ENCODE measurements around the gene ANP32B. TPM values are rescaled to one million over a fixed set of nuclear protein-coding genes. Genes with fewer than 3 reads are reported as not detected.

ANP32B gene
- polyA plus RNA-seq, 2 of the 4 experiments (the other 2 are of a cell fraction) = 127 to 360 TPM

DNA sequence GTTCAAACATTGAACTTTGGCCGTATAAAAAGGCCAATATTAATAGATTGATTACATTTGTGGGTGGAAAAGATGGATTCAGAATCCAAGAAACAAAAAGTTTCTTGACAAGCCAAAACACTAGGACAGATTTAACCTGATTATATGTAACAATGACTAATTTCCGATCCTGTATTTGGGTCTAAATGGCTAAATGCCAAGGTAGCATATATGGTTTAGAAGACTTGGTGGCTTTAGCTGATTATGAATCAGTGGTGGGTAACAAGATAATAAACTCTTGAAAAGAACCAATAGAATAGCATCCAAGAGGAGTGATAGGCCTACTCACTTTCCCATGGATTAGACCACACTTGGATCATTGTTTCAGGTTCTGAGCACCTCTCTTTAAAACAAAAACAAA lies 21.8 kb upstream of the ANP32B start:
- ChIA-PET POLR2A (no interaction called here), CTCF (interaction anchor here (0.6 to 3.8 kb wide), 7 partner anchors 11 to 73 kb away, joined by 3 to 17 read pairs (median 6); partner anchors contain the start of genes ANP32B and TRMO)

DNA sequence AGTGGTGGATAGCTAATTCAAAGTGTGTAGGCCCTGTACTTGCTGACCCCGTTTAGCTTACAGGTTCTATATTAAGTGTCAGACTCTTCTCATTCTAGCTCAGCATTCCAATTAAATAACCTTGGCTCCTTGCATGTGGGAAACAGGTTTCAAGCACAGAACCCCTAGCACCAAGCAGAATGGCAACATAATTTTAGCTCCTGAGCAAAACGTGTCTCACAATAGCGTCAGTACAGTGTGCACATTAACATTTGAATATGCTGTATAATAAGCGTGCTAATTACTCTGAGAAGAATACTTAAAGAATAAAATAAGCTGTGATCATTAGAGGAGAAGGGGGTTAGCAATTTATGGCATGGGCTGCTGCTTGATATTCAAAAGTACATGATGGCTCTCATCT lies 21.0 kb upstream of the ANP32B start:
- FAIRE-seq (no peak), ATAC-seq (no peak), DNase-seq (ENCODE audit: low read depth in 1 of 2, low spot score in 1 of 2) (no peak)
- Histone ChIP-seq H3K4me2 (no peak overlapping the region), H3K4me3 (no peak overlapping the region), H3K4me1 (no peaks in the 10 kb centered on the region), H3K27ac (no peak overlapping the region), H3K9me3 (no peaks in the 10 kb centered on the region)
- 58% methylated on average over 4 of the region's 4 CpGs for WGBS (ENCODE audit: missing lambda C conversion rate)
- ChIA-PET POLR2A (no interaction called here), CTCF (interaction anchor here (1.0 to 3.8 kb wide), 6 partner anchors 10 to 72 kb away, joined by 3 to 17 read pairs (median 6); partner anchors contain the start of genes ANP32B and TRMO)
- TF ChIP-seq RCOR1 (IDR thresholded peaks at IDR 0.05; ENCODE audit: low read depth, low read length) (no peak), CBX8 (IDR thresholded peaks at IDR 0.05) (no peak), JUN (IDR thresholded peaks at IDR 0.05) (no peak), KDM1A (IDR thresholded peaks at IDR 0.05; ENCODE audit: low read depth) (no peak), EHMT2 (IDR thresholded peaks at IDR 0.05; ENCODE audit: low read depth) (no peak), EP300 (IDR thresholded peaks at IDR 0.05) (no peak), ATOH8 (CRISPR knock-in tag; IDR thresholded peaks at IDR 0.05; ENCODE audit: low read depth) (no peak), SMC3 (IDR thresholded peaks at IDR 0.05) (no peak), ZSCAN20 (CRISPR knock-in tag; IDR thresholded peaks at IDR 0.05) (no peak), MYC (IDR thresholded peaks at IDR 0.05; ENCODE audit: borderline replicate concordance, low read length) (no peak), FOSB (CRISPR knock-in tag; IDR thresholded peaks at IDR 0.05) (no peak)
- TF ChIP-seq, protein P1, sequence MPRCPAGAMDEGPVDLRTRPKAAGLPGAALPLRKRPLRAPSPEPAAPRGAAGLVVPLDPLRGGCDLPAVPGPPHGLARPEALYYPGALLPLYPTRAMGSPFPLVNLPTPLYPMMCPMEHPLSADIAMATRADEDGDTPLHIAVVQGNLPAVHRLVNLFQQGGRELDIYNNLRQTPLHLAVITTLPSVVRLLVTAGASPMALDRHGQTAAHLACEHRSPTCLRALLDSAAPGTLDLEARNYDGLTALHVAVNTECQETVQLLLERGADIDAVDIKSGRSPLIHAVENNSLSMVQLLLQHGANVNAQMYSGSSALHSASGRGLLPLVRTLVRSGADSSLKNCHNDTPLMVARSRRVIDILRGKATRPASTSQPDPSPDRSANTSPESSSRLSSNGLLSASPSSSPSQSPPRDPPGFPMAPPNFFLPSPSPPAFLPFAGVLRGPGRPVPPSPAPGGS (IDR thresholded peaks at IDR 0.05) = no peak

More for the DNA sequence above, 21.8 kb upstream of the ANP32B start:
- Histone ChIP-seq H3K4me1 (no peaks in the 10 kb centered on the region), H3K27ac (no peak overlapping the region), H3K9me3 (no peaks in the 10 kb centered on the region), H3K4me2 (no peak overlapping the region), H3K4me3 (no peak overlapping the region)
- DNase-seq (ENCODE audit: low read depth in 1 of 2, low spot score in 1 of 2) (no peak), FAIRE-seq (no peak), ATAC-seq (no peak)
- TF ChIP-seq MAX (IDR thresholded peaks at IDR 0.05) = no peak
- TF ChIP-seq HOXB13 (CRISPR knock-in tag; IDR thresholded peaks at IDR 0.05; ENCODE audit: low read depth) = no peak
- WGBS (ENCODE audit: missing lambda C conversion rate) = 73% methylated on average over 2 of the region's 2 CpGs

DNA sequence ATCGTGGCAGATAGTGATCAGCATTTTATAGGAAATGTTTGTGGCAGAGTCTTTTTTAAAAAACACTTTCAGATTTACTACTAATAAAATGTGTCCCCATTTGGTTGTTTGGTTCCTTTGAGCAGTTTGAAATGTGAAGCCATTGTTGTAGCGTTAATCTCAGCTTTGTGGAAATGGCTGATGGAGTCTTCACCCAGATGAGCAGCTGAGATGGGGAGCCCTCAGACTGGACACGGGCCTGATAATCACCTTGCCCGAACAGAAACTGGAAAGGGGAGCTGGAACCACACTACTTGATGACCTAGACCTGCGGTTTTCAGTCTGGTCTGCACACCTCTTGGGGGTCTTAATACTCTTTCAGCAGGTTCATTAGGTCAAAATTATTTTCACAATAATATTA lies 20.6 kb upstream of the ANP32B start:
- Histone ChIP-seq H3K4me1 (no peaks in the 10 kb centered on the region), H3K27ac (no peak overlapping the region), H3K4me2 (no peak overlapping the region), H3K4me3 (no peak overlapping the region), H3K9me3 (no peaks in the 10 kb centered on the region)
- no peak for DNase-seq (ENCODE audit: low read depth in 1 of 2, low spot score in 1 of 2)
- POLR2A ChIA-PET = no interaction called here
- FAIRE-seq = no peak
- WGBS (ENCODE audit: missing lambda C conversion rate) = 56% methylated on average over 5 of the region's 5 CpGs
- no peak for ATAC-seq
- CTCF ChIA-PET = interaction anchor here (1.5 to 3.8 kb wide), 5 partner anchors 10 to 72 kb away, joined by 5 to 17 read pairs (median 6); partner anchors contain the start of genes ANP32B and TRMO
- TF ChIP-seq KDM1A (IDR thresholded peaks at IDR 0.05; ENCODE audit: low read depth) = no peak
- no peak for TF ChIP-seq CBX8 (IDR thresholded peaks at IDR 0.05)
- TF ChIP-seq EHMT2 (IDR thresholded peaks at IDR 0.05; ENCODE audit: low read depth) = no peak
- no peak for TF ChIP-seq CTCF (IDR thresholded peaks at IDR 0.05)
- TF ChIP-seq EHF (CRISPR knock-in tag; IDR thresholded peaks at IDR 0.05) = no peak
- TF ChIP-seq RARB (CRISPR knock-in tag; IDR thresholded peaks at IDR 0.05) = no peak
- TF ChIP-seq HOXA7 (CRISPR knock-in tag; IDR thresholded peaks at IDR 0.05) = no peak
- no peak for TF ChIP-seq EP300 (IDR thresholded peaks at IDR 0.05)
- TF ChIP-seq JUNB (IDR thresholded peaks at IDR 0.05) = no peak
- no peak for TF ChIP-seq MYC (IDR thresholded peaks at IDR 0.05; ENCODE audit: borderline replicate concordance, low read length)
- TF ChIP-seq MAFK (IDR thresholded peaks at IDR 0.05; ENCODE audit: partially characterized antibody) = no peak
- TF ChIP-seq POLR2AphosphoS2 (conservative IDR thresholded peaks at IDR 0.05; ENCODE audit: low read length) = no peak
